KOPT-K1 (cell line): ENCODE results near the gene COPS8.

Experiments used
- H3K27ac ChIP-seq: fragments of 200-600 bp; sonication (generic); 2 replicates; pipeline ENCODE4 v1.5.1; 2016; ENCODE audit warnings: antibody characterized with exemption, mild to moderate bottlenecking, low read depth, low read length; ENCODE audit not compliant: poor library complexity, severe bottlenecking
- H3K36me3 ChIP-seq: fragments of 200-600 bp; sonication (generic); 2 replicates; pipeline ENCODE4 v1.5.1; 2017; ENCODE audit warnings: antibody characterized with exemption, mild to moderate bottlenecking, low read length, moderate library complexity; ENCODE audit not compliant: insufficient read depth
- H3K9me3 ChIP-seq: fragments of 200-600 bp; sonication (generic); 2 replicates; pipeline ENCODE4 v1.5.1; 2017; ENCODE audit warnings: antibody characterized with exemption, low read length, mild to moderate bottlenecking; ENCODE audit not compliant: insufficient read depth, poor library complexity, severe bottlenecking

The COPS8 gene

GRCh38 chr2:237129625-237130263, 44.1 kb downstream of the COPS8 start:
- H3K27ac ChIP-seq = no peak overlapping the region
- H3K36me3 ChIP-seq = no peaks in the 10 kb centered on the region

GRCh38 chr2:237130562-237131421, 45.1 kb downstream of the COPS8 start:
- Histone ChIP-seq H3K9me3 (peaks cover 30% of the 10 kb centered on the region), H3K27ac (no peak overlapping the region), H3K36me3 (no peaks in the 10 kb centered on the region)

More at GRCh38 chr2:237129625-237130263, 44.1 kb downstream of the COPS8 start:
- peaks cover 30% of the 10 kb centered on the region for H3K9me3 ChIP-seq

GRCh38 chr2:237131749-237132533, 46.3 kb downstream of the COPS8 start:
- H3K36me3 ChIP-seq = no peaks in the 10 kb centered on the region
- no peak overlapping the region for H3K27ac ChIP-seq

GRCh38 chr2:237132799-237133198, 47.1 kb downstream of the COPS8 start:
- no peaks in the 10 kb centered on the region for H3K36me3 ChIP-seq

More at GRCh38 chr2:237131749-237132533, 46.3 kb downstream of the COPS8 start:
- peaks cover 30% of the 10 kb centered on the region for H3K9me3 ChIP-seq

GRCh38 chr2:237134321-237135230, 48.9 kb downstream of the COPS8 start:
- no peak overlapping the region for H3K27ac ChIP-seq
- no peaks in the 10 kb centered on the region for H3K36me3 ChIP-seq
- H3K9me3 ChIP-seq = peaks cover 22% of the 10 kb centered on the region

More at GRCh38 chr2:237132799-237133198, 47.1 kb downstream of the COPS8 start:
- peaks cover 30% of the 10 kb centered on the region for H3K9me3 ChIP-seq
- no peak overlapping the region for H3K27ac ChIP-seq

- Histone ChIP-seq H3K9me3 (peaks cover 13% of the 10 kb centered on the region), H3K36me3 (no peaks in the 10 kb centered on the region), H3K27ac (no peak overlapping the region)
Measured at GRCh38 chr2:237136824-237137223, 51.1 kb downstream of the COPS8 start.

- Histone ChIP-seq H3K36me3 (no peaks in the 10 kb centered on the region), H3K27ac (no peak overlapping the region), H3K9me3 (peaks cover 12% of the 10 kb centered on the region)
Measured at GRCh38 chr2:237137626-237138323, 52.1 kb downstream of the COPS8 start.

- no peaks in the 10 kb centered on the region for H3K36me3 ChIP-seq
- peaks cover 5% of the 10 kb centered on the region for H3K9me3 ChIP-seq
- no peak overlapping the region for H3K27ac ChIP-seq
Measured at GRCh38 chr2:237139123-237139675, 53.5 kb downstream of the COPS8 start.

- peaks cover 7% of the 10 kb centered on the region for H3K9me3 ChIP-seq
- H3K27ac ChIP-seq = no peak overlapping the region
- H3K36me3 ChIP-seq = no peaks in the 10 kb centered on the region
Measured at GRCh38 chr2:237140689-237141285, 55.1 kb downstream of the COPS8 start.

GRCh38 chr2:237141571-237142051, 55.9 kb downstream of the COPS8 start:
- Histone ChIP-seq H3K27ac (no peak overlapping the region), H3K9me3 (peaks cover 14% of the 10 kb centered on the region), H3K36me3 (no peaks in the 10 kb centered on the region)

- no peaks in the 10 kb centered on the region for H3K36me3 ChIP-seq
- H3K9me3 ChIP-seq = peaks cover 28% of the 10 kb centered on the region
- H3K27ac ChIP-seq = no peak overlapping the region
Measured at GRCh38 chr2:237143118-237143517, 57.4 kb downstream of the COPS8 start.

- peaks cover 33% of the 10 kb centered on the region for H3K9me3 ChIP-seq
- H3K27ac ChIP-seq = no peak overlapping the region
- H3K36me3 ChIP-seq = no peaks in the 10 kb centered on the region
Measured at GRCh38 chr2:237143676-237144440, 58.2 kb downstream of the COPS8 start.
